Tibial nerve (tissue), 3 donors: Measurements from ENCODE around the gene CLIC5.

ENCODE experiments used
- CTCF ChIP-seq, 5 experiments: fragments of 200-600 bp in 3 of 5; fragments of 450-650 bp in 2 of 5; sonication (generic) in 3 of 5; IDR thresholded peaks; one replicate each; pipeline ENCODE4 v1.5.1; 2016 to 2019; ENCODE audit warnings: antibody characterized with exemption in 5 of 5, mild to moderate bottlenecking in 3 of 5, moderate library complexity in 2 of 5
- POLR2A ChIP-seq, 2 donors: fragments of 450-650 bp; IDR thresholded peaks; one replicate each; pipeline ENCODE4 v1.6.1; 2017; ENCODE audit warnings: antibody characterized with exemption in 2 of 2, mild to moderate bottlenecking in 2 of 2, moderate library complexity in 2 of 2

GRCh38 chr6:46052479-46052878, 36.8 kb upstream of the CLIC5 start:
- TF ChIP-seq CTCF (IDR thresholded peaks at IDR 0.05) (no peak), POLR2A (IDR thresholded peaks at IDR 0.05) (no peak)
